ENCODE results near the gene SLC12A5. TPM values are rescaled to one million over a fixed set of nuclear protein-coding genes. Genes with fewer than 3 reads are reported as not detected.

Gene SLC12A5
- total RNA-seq, 1 donor from 2014 or later, result not detected

GRCh38 chr20:46056027-46056833, 27.2 kb downstream of the SLC12A5 start:
- H3K36me3 Mint-ChIP-seq (ENCODE audit: unreplicated experiment), result peaks cover 14% of the 10 kb centered on the region
- H3K27me3 Mint-ChIP-seq (ENCODE audit: unreplicated experiment), result peaks cover 28% of the 10 kb centered on the region
- no peaks in the 10 kb centered on the region for H3K9me3 Mint-ChIP-seq (ENCODE audit: unreplicated experiment)
- no peak overlapping the region for H3K4me3 Mint-ChIP-seq (ENCODE audit: unreplicated experiment)
- H3K27ac Mint-ChIP-seq (ENCODE audit: unreplicated experiment), result no peak overlapping the region
- H3K4me1 Mint-ChIP-seq (ENCODE audit: unreplicated experiment), result peaks cover 8% of the 10 kb centered on the region
- peak; percentile 73 for DNase-seq (ENCODE audit: extremely low spot score, unreplicated experiment)
- TF ChIP-seq CTCF (IDR thresholded peaks at IDR 0.05), result no peak

- Mint-ChIP-seq H3K27ac (ENCODE audit: unreplicated experiment) (no peak overlapping the region), H3K9me3 (ENCODE audit: unreplicated experiment) (no peaks in the 10 kb centered on the region), H3K4me3 (ENCODE audit: unreplicated experiment) (no peak overlapping the region)
Observed at GRCh38 chr20:46056970-46057855, 28.2 kb downstream of the SLC12A5 start.

GRCh38 chr20:46057856-46058598, 29.0 kb downstream of the SLC12A5 start:
- peaks cover 28% of the 10 kb centered on the region for H3K27me3 Mint-ChIP-seq (ENCODE audit: unreplicated experiment)
- peak; percentile 38 for TF ChIP-seq CTCF (IDR thresholded peaks at IDR 0.05)
- peak overlapping the region; percentile 48 for H3K4me3 Mint-ChIP-seq (ENCODE audit: unreplicated experiment)
- peaks cover 29% of the 10 kb centered on the region for H3K36me3 Mint-ChIP-seq (ENCODE audit: unreplicated experiment)
- no peaks in the 10 kb centered on the region for H3K9me3 Mint-ChIP-seq (ENCODE audit: unreplicated experiment)
- peak; percentile 84 for DNase-seq (ENCODE audit: extremely low spot score, unreplicated experiment)
- peaks cover 8% of the 10 kb centered on the region for H3K4me1 Mint-ChIP-seq (ENCODE audit: unreplicated experiment)
- H3K27ac Mint-ChIP-seq (ENCODE audit: unreplicated experiment), result no peak overlapping the region

More at GRCh38 chr20:46056970-46057855, 28.2 kb downstream of the SLC12A5 start:
- Mint-ChIP-seq H3K27me3 (ENCODE audit: unreplicated experiment) (peaks cover 28% of the 10 kb centered on the region), H3K36me3 (ENCODE audit: unreplicated experiment) (peaks cover 23% of the 10 kb centered on the region), H3K4me1 (ENCODE audit: unreplicated experiment) (peaks cover 8% of the 10 kb centered on the region)
- DNase-seq (ENCODE audit: extremely low spot score, unreplicated experiment), result peak; percentile 84
- no peak for TF ChIP-seq CTCF (IDR thresholded peaks at IDR 0.05)

GRCh38 chr20:46058599-46059281, 29.7 kb downstream of the SLC12A5 start:
- peaks cover 8% of the 10 kb centered on the region for H3K4me1 Mint-ChIP-seq (ENCODE audit: unreplicated experiment)
- H3K36me3 Mint-ChIP-seq (ENCODE audit: unreplicated experiment), result peaks cover 34% of the 10 kb centered on the region
- DNase-seq (ENCODE audit: extremely low spot score, unreplicated experiment), result peak; percentile 83
- no peaks in the 10 kb centered on the region for H3K9me3 Mint-ChIP-seq (ENCODE audit: unreplicated experiment)
- peak overlapping the region; percentile 33 for H3K4me3 Mint-ChIP-seq (ENCODE audit: unreplicated experiment)
- H3K27ac Mint-ChIP-seq (ENCODE audit: unreplicated experiment), result no peak overlapping the region
- H3K27me3 Mint-ChIP-seq (ENCODE audit: unreplicated experiment), result peaks cover 28% of the 10 kb centered on the region
- no peak for TF ChIP-seq CTCF (IDR thresholded peaks at IDR 0.05)

All from osteocyte (in vitro differentiated cells).